ENCODE data around the gene UBASH3A. TPM values are rescaled to one million over a fixed set of nuclear protein-coding genes. Genes with fewer than 3 reads are reported as not detected.

UBASH3A gene
- total RNA-seq, 1 donor from 2014 or later: 0.24 TPM

DNA sequence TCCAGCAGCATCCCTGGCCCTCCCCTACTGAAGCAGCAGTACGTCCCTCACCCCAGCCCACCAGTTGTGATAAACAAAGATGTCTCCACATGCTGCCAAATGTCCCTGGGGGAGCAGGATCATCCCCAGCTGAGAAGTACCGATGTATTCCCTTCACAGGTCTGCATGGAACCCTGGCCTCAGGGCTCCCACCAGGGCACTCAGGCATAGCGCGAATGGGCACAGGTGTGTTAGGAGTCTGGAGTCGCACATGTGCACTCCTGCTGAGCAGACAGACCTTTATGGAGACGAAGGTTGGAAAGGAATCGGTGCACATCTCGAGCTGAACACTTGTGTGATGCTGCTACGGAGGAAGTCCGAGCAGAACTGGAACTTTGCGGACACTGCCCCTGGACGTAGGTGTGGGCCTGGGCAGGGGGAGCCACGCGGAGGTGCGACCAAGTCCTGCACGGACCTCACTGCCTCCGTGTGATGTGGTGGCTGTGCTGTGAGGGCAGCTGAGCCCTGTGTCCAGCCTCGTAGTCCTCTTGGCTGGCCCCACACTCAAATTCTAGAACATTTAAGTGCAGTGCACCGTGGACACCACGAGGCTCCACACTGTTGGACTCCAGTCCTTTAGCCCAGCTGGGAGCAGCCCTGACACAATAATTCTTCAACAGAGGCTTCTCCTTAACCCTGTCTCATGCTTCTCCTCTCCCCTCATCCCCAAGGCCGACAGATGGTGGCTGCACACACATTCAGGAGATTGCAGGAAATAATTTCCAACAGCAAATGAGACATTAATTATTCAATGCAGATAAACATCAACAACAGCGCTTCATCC, 48.9 kb downstream of the UBASH3A start:
- no peak for ATAC-seq

- no peak for ATAC-seq
Observed at GRCh38 chr21:42453224-42453985, 49.7 kb downstream of the UBASH3A start.

DNA sequence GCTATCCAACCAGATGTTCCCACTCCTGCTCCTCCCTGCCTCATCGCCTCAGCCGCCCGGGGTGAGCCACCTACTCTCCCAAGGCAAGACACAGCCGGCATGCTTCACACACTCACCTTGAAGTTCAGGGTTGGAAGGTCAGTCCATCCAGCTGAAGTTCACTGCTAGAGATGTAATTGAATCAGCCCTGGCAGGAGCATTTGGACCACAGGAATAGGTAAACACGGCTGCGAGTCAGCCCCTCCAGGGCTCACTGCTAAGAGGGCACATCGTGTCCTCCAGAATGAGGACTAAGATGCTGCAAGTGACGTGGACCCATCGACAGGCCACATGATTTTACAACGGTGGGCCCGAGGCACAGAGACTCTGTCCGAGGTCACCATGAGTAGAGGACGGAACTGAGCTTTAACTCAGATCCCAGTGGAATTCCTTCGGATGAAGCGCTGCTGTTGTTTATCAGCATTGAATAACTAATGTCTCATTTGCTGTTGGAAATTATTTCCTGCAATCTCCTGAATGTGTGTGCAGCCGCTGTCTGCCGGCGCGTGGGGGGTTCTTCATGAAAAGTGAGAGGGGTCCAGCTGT, 50.4 kb downstream of the UBASH3A start:
- no peak for ATAC-seq

DNA sequence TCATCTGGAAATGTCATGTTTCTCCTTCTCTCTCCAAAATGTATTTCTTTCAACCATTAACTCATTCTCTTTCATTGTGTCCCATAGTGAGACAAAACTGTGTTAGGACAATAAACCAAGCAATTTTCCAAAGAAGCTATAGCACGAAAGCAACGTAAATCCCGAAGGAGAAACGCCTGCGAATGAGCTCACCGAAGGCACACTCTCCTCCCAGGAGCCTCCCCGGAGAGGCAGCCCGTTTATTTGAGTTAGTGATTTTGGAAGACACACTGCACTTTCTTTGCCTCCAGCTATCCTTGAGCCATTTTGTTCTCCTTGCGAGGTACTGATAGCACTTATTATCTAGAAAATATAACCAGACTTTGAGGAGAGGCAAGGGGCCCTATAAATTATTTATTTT, 51.1 kb downstream of the UBASH3A start:
- ATAC-seq: no peak

DNA sequence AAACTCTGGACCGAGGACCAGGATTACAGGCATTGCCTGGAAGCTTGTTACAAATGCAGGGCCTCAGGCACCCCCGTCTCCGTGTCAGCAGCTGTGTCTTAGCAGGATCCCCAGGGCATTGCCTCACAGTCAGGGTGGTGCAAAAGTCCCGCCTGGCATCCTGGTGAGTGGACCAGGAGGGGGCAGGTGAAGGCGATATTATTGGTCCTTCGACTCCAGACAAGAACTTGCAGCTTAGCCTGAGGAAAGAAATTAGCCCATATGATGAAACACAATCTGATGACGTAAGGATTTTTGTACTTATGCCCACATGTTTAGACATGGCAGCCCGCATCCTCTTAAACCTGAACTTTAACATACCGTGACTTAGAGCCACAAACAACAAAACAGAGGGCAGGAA, 51.5 kb downstream of the UBASH3A start:
- peak; percentile 37 for ATAC-seq

DNA sequence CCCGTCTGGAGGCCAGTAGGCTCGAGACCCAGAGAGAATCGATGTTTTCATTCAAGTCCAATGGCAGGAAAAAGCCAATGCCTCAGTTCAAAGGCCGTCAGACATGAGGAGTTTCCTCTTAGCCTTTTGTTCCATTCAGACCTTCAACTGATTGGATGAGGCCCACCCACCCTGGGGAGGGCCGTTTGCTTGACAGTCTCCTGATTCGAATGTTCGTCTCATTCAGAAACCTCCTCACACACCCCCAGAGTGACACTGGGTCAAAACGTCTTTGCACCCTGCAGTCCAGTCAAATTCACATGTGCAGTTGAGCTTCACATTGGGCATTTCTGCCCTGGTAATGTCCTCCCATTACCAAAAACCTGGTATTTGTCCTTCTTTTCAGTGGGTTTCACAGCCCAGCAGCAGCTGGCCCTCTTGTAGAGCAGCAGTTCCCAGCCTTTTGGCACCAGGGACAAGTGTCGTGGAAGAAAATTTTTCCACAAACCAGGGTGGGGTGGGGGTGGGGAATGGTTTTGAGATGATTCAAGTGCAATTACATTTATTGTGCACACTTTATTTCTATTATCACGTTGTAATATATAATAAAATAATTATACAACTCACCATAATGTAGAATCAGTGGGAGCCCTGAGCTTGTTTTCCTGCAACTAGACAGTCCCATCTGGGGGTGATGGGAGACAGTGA, 52.2 kb downstream of the UBASH3A start:
- no peak for ATAC-seq

GRCh38 chr21:42456457-42456856, 52.8 kb downstream of the UBASH3A start:
- peak; percentile 42 for ATAC-seq

- ATAC-seq: no peak
Observed at GRCh38 chr21:42459082-42459460, 55.4 kb downstream of the UBASH3A start.

DNA sequence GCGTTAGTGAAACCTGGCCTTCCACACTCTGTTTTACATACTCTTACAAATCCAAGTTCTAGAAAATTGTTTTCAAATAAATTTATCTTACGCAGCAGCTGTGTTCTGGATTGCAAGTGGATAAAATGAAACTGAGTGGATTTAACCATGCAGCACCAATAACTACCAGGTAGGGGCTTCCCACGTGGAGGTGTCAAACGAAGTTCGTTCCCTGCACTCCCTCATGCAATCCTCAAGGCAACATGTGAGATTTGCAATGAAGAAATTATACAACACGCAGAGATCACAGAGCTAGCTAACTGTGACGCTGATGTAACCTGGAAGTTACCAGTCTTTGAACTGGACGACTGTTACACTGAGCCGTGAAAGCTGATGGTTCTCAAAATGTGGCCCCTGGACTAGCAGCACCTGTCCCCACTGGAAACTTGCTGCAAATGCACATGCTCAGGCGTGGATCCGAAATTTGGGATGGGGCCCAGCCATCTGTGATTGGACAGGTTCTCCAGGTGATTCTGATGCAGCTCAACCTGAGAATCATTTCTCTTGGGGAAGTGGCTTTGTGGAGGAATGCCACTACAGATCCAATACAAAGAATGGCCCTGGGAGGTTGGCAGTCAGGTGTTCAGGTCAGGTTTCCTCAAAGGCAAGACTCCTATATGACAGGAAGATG, 56.0 kb downstream of the UBASH3A start:
- ATAC-seq: no peak

DNA sequence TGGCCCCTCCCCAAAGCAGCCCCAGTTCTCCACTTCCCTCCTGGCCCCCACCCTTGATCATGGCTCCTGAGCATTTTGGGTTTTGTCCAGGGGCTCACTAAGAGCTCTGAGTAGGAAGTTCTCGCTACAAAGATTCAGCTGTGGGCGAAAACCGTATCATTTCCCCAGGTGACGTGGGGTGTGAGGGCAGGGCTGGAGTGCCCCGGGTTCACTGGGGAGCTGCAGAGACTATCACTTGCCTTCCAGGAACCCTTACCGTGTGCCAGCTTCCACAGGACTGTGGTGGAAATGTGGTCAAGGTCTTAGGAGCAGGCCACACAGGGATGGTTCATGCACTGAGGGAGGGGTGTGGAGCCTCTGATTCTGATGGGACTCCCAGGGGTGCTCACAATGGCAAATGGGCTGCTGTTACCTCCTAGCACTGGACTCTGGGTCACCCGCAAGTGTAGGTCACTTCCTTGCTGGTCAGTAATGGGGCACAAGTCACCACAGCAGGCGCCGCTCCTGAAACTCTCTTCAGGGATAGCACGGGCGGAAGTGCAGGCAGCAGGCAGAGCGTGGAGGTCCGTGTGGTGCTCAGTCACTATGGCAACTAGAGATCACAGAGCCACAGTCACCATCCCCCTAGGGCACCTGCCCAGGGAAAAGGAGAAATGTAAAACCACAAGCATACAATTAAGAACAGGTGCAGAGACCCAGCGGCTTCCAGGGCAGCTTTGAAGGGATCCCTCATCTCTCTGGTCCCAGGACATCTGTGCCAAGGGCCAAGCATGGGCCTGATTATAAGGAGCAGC, 56.9 kb downstream of the UBASH3A start:
- peak; percentile 7 for ATAC-seq

- no peak for ATAC-seq
Observed at GRCh38 chr21:42461185-42461520, 57.5 kb downstream of the UBASH3A start.

DNA sequence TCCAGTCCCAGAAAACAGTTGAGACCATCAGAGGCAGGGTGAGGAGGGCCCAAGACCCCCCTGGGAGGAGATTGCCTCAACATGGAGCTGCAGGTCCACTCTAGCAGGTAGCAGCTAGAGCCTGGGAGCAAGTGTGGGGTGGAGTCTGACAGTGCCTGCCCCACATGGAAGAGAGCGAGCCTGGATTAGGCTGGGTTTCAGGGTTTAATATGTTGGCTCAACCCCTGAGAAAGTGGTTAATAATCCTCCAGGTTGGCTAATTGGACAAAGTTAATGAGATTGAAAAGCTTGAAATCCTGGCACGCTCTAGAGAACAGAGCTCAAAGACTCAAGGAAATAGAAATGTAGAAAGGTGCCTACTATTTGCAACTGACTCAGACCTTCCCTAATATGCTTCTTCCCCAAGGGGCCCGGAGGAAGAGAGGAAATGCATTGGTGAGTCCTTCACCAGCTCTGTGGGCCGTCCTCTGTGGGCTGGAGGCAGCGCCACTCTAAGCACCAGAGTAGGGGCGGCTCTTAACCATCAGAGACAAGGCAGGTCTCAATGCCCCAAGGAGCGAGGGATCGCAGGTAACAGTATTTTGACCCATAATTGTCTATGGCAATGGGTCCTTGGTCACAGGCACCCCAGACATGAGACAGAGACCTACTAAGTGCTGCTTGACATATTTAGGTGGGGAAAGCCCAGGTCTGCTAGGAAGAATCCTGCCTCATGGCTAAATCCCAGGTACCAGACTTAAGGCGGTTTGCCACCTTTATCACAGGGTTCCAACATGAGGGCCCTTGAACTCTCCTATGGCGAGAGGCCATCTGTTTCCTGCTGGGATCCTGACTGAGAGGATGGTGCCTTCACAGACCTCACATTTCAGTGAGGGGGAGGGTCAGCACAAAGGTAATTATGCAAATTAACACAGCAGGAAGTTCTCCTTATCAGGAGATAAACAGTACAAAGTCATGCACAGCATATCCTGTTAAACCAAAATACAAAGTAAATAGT, 58.5 kb downstream of the UBASH3A start:
- peak; percentile 75 for ATAC-seq

DNA sequence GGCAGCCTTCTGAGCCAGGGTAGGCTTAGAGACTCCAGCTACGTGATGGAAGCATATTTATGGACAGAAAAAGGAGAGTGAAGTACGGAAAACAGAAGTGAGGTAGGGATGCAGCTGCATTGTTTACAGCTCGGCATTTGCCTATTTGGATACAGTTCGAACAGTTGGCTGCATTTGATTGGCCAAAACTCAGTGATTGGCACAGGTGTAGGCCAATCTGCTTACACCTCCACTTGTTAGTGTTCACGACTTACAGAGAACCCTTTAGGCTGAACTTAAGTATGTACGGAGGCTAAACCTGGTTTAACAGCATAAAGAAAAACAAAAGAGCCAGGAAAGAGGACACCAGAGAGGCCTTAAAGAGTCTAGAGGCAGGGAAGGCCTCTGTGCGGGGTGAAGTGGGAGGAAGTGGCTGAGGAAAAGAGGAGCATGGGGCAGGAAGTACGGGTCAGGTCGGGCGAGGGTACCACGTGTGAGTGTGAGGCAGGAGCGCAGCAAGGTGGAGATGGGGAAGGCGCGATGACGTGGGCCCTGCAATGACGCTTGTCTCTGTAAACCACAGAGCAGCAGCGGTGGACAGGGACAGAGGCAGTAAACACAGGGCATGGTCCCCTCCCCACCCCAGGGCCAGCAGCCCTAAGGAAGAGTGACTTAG, 60.3 kb downstream of the UBASH3A start:
- ATAC-seq: no peak

DNA sequence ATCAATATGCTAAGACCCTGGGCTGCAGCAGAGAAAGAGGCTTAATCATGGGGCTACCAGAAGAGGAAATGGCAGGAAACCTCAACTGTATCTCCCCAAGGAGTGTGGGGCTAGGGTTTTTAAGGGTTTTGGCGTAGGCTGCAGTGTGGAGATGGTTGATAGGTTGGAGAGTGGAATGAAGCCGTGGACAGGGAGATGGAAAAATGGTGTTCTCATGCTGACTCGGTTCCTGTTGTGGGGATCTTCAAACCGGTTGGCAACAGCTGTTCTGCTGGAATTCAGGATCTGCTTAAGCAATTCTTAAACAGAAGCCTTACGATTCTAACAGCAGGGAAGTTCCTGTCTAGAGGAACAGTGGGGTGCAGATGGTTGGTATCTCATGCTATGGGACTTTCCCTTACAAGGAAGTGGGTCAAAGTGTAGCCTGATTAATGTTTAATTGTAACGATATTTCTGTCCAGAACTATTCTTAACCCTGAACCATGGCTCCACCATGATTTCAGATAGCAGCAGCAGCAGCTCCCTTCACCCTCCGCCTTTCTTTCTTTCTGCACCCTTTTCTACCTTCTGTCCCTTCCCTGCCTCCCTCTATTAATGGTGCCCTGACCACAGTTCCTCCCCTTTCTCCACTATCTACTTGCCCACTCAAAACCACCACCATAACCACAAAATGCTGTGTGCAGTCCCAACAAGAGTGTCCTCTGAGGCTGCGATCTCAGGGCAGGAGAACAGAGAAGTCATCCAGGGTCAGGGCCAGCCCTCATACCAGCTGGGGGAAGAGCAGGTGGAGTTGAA, 61.5 kb downstream of the UBASH3A start:
- ATAC-seq: no peak

DNA sequence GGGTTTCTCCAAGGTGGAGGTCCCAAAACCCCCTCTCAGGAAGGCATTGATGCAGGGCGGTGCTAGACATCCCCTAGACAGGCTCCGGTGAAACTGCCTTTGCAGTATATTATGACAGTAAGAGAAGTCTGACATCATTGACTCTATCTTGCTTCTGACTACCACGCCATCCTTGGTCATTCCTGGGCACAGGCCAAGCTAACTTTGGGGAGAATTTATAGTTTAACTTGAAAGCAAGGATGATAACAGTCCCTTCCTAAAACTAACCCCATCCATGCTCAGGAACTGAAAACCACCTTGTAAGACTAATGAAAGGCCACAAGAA, 62.1 kb downstream of the UBASH3A start:
- no peak for ATAC-seq

- no peak for ATAC-seq
Observed at GRCh38 chr21:42466700-42467099, 63.0 kb downstream of the UBASH3A start.

GRCh38 chr21:42467140-42467983, 63.7 kb downstream of the UBASH3A start:
- no peak for ATAC-seq

DNA sequence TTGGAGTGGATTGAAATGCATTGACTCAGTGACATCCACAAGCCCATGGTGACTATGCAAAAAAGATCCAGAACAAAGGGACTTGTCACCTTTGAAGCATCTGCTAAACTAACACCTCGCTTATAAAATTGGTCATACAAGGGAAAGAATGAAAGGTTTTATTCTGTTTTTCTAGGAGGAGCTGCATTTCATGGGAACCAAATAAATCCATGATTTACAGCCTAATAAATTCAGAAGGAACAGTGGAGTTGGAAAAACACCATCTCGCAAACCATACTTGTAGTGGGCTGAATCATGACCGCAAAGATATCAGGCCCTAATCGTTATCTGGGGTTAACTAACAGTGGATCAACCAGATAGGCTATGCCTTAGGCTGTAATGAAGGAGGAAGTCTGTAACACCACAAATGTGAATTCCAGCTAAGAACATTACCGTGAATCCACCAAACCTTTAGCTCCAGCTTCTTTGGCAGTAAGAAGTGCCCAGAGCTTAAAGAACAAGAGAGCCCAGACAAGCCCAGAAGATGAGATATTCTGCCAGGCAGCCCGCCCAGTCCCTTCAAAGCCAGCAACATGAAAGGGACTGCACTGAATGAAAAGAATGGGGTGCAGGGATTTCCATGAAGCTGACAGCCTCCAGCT, 64.9 kb downstream of the UBASH3A start:
- ATAC-seq: peak; percentile 12

Measured in esophagus mucosa (tissue), 1 donor.